HUES64 (cell line): Measurements from ENCODE around the gene IMMP2L.

ENCODE experiments used
- H3K27ac ChIP-seq: 2 replicates; pipeline ENCODE4 v1.7.0; 2013; ENCODE audit warnings: low read depth, low read length, inconsistent platforms
- H3K27me3 ChIP-seq: 2 replicates; pipeline ENCODE4 v1.6.1; 2013; ENCODE audit warnings: mild to moderate bottlenecking, low read length; ENCODE audit not compliant: insufficient read depth
- H3K36me3 ChIP-seq: 2 replicates; pipeline ENCODE4 v1.6.1; 2013; ENCODE audit warnings: mild to moderate bottlenecking, low read length; ENCODE audit not compliant: insufficient read depth
- H3K4me1 ChIP-seq: 2 replicates; pipeline ENCODE4 v1.6.1; 2013; ENCODE audit warnings: mild to moderate bottlenecking, low read length, moderate library complexity; ENCODE audit not compliant: insufficient read depth
- H3K4me3 ChIP-seq: 2 replicates; pipeline ENCODE4 v1.5.1; 2013; ENCODE audit warnings: mild to moderate bottlenecking, low read length, moderate library complexity
- H3K9ac ChIP-seq: 2 replicates; pipeline ENCODE4 v1.6.1; 2013; ENCODE audit warnings: mild to moderate bottlenecking, low read depth, low read length
- H3K9me3 ChIP-seq: 2 replicates; pipeline ENCODE4 v1.6.1; 2013; ENCODE audit warnings: low read depth, low read length; ENCODE audit not compliant: insufficient read depth
- WGBS: fragments of 150-250, 120-280 bp; methylation state at CpG from one replicate; pipeline ENCODE4 v1.1.7; 2013; ENCODE audit warnings: missing lambda C conversion rate; 5-methylcytosine and 5-hydroxymethylcytosine counted together

IMMP2L gene

DNA sequence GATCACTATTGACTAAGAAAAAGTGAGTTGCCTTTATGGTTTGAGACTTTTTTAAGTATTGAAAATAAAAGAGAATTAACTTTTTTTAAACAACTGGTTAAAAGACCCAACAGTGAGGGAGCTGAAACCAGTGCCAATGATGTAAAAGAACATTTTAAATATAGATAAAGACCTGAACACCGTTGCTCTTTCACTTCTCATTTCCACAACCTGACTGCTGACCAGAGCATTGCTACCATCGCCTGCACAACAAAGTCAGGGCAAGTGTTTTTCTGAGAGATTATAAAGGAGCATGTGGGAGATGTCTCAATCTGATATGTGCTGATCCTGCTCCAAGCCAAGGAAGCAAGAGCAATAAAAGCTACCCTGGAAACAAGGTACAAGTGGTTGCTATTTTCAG is 34.7 kb downstream of the IMMP2L start:
- WGBS = 92% methylated on average over 2 of the region's 2 CpGs
- H3K27ac ChIP-seq = no peak overlapping the region
- no peak overlapping the region for H3K9ac ChIP-seq

DNA sequence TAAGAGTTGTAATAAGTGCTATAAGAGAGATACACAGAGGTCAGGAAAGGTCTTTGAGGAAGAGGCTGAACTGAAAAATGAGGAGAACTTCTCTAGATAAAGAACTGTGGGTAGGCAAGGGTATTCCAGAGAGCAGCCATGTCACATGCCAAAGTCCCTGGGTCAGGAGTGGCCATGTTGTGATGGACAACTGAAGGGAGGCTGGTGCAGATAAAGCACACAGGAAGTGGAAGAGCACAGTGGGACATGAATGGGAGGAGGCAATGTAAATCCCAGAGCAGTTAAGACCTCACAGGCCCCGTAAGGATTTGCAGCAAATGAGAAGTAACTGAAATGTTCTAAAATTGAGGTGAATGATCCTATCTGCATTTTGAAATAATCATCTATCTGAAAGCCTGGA is 37.2 kb downstream of the IMMP2L start:
- Histone ChIP-seq H3K9me3 (no peaks in the 10 kb centered on the region), H3K36me3 (no peaks in the 10 kb centered on the region), H3K4me3 (no peak overlapping the region), H3K4me1 (no peaks in the 10 kb centered on the region), H3K9ac (no peak overlapping the region), H3K27me3 (no peaks in the 10 kb centered on the region), H3K27ac (no peak overlapping the region)
- WGBS = 92% methylated on average over 1 of the region's 1 CpG

More for the DNA sequence above, 34.7 kb downstream of the IMMP2L start:
- H3K9me3 ChIP-seq = no peaks in the 10 kb centered on the region
- H3K27me3 ChIP-seq = no peaks in the 10 kb centered on the region
- no peaks in the 10 kb centered on the region for H3K4me1 ChIP-seq
- no peak overlapping the region for H3K4me3 ChIP-seq
- H3K36me3 ChIP-seq = no peaks in the 10 kb centered on the region

DNA sequence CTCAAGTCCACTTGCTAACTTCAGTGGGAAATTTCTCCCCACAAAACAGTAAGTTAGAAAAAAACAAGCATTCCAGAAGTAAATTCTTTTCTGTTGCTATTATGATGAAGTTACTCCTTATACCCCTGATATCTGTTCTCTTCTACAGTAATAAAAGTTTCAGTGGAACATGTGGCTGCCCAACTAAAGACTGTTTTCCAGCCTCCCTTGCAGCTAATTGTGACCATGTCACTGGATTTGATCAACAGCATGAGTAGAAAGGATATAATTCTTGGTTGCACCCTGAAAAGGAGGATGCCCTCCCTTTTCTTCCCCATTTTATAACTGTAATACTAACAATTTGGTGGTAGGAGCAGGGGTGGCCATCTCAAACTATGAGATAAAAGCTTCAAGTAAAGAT is 40.6 kb downstream of the IMMP2L start:
- H3K4me1 ChIP-seq = no peaks in the 10 kb centered on the region
- no peak overlapping the region for H3K9ac ChIP-seq
- no peak overlapping the region for H3K4me3 ChIP-seq
- no peak overlapping the region for H3K27ac ChIP-seq
- H3K36me3 ChIP-seq = no peaks in the 10 kb centered on the region
- H3K9me3 ChIP-seq = no peaks in the 10 kb centered on the region
- H3K27me3 ChIP-seq = no peaks in the 10 kb centered on the region

DNA sequence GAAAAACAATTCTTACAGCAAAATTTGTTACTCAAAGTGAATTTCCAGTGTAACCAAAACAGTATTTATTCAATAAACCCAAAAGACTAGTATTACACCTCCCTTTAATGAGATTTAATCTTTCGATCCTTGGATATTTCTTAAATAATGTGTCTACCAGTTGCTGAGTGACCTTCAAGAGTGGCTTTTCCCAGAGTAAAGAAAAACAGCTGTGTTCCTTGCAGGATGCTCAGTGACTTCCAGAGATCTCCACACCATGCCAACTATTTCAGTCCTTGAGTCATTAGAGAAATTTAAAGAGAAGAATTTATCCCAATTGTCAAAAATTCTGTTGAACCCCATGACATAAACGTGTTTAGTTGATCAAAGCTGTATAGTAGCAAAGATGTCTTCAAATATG is 44.0 kb downstream of the IMMP2L start:
- Histone ChIP-seq H3K4me3 (no peak overlapping the region), H3K4me1 (no peaks in the 10 kb centered on the region), H3K27ac (no peak overlapping the region), H3K9me3 (no peaks in the 10 kb centered on the region), H3K36me3 (no peaks in the 10 kb centered on the region), H3K27me3 (no peaks in the 10 kb centered on the region), H3K9ac (no peak overlapping the region)
- WGBS = 100% methylated on average over 1 of the region's 2 CpGs

DNA sequence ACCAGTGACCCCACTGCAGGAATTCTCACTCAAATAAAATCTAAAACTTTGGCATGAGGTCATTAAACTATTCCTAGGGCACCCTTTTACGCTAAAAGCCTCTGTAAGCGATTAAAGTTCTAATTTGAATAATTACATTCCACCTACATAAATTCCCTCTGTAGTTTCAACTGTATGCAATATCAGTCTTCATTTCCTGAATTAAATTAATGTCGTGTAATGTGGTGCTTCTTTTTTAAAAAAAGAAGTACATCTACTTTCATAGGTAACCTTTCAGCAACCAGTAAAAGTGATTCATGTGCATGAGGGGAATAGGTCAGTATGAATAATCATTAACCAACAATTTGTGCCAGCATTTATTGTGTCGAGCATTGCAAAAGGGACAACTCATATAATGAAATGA is 44.7 kb downstream of the IMMP2L start:
- H3K9me3 ChIP-seq = no peaks in the 10 kb centered on the region
- H3K4me1 ChIP-seq = no peaks in the 10 kb centered on the region
- 92% methylated on average over 3 of the region's 4 CpGs for whole genome bisulfite sequencing
- H3K27me3 ChIP-seq = no peaks in the 10 kb centered on the region
- no peak overlapping the region for H3K4me3 ChIP-seq
- H3K27ac ChIP-seq = no peak overlapping the region
- H3K9ac ChIP-seq = no peak overlapping the region
- no peaks in the 10 kb centered on the region for H3K36me3 ChIP-seq

DNA sequence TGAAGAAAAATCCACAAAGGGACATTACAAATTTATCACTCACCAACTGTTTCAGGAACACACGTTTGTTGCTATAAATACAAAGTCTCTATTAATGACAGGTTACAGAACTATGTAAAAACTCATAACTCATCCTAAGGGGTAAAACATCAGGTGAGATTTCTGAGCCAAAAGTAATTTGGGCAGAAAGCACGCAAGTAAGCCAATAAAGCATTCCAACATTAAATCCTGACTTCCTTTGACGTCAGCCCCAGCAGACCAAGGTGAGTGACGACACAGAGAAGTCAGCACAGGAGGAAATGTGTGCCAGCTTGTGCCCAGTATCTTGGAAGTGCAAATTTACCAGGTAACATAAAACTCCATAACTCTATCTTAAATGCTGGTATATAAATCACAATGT is 45.7 kb downstream of the IMMP2L start:
- no peaks in the 10 kb centered on the region for H3K4me1 ChIP-seq
- no peak overlapping the region for H3K4me3 ChIP-seq
- 90% methylated on average over 4 of the region's 4 CpGs for WGBS
- no peak overlapping the region for H3K9ac ChIP-seq
- no peak overlapping the region for H3K27ac ChIP-seq
- no peaks in the 10 kb centered on the region for H3K27me3 ChIP-seq
- H3K9me3 ChIP-seq = no peaks in the 10 kb centered on the region
- no peaks in the 10 kb centered on the region for H3K36me3 ChIP-seq

DNA sequence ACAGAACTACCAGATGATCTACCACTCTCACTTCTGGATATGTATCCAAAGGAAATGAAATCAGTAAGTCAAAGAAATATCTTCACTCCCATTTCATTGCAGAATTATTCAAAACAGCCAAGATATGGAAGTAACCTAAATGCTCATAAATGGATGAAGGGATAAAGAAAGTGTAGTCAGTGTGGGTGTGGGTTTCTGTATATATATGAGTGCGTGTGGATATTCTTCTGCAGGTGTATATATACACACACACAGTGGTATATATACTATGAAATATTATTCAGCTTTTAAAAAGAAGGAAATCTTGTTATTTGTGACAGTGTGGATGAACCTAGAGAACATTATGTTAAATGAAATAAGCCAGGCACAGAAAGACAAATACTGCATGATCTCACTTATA is 48.7 kb downstream of the IMMP2L start:
- Histone ChIP-seq H3K27me3 (no peaks in the 10 kb centered on the region), H3K9me3 (no peaks in the 10 kb centered on the region), H3K9ac (no peak overlapping the region), H3K27ac (no peak overlapping the region), H3K36me3 (no peaks in the 10 kb centered on the region), H3K4me1 (no peaks in the 10 kb centered on the region), H3K4me3 (no peak overlapping the region)
- WGBS = no CpG with 5 or more reads among the region's 1 CpG

DNA sequence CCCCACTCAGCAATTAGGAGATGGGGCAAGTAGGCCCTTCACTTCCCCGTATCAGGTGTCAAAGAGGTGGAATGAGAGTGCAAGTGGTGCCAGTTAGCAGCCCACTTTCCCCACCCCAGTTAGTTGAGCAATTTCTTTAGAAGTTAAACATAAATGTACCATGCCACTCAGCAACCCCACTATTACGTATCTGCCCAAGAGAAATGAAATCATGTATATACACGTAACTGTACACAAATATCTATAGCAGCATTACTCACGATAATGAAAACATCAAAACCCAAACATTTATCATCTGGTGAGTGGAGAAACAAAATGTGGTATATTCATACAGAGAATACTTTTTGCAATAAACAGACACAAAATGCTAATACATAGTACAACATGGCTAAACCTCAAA is 50.4 kb downstream of the IMMP2L start:
- Histone ChIP-seq H3K4me1 (no peaks in the 10 kb centered on the region), H3K27ac (no peak overlapping the region), H3K4me3 (no peak overlapping the region), H3K9me3 (no peaks in the 10 kb centered on the region), H3K36me3 (no peaks in the 10 kb centered on the region), H3K27me3 (no peaks in the 10 kb centered on the region), H3K9ac (no peak overlapping the region)
- 81% methylated on average over 4 of the region's 4 CpGs for WGBS

DNA sequence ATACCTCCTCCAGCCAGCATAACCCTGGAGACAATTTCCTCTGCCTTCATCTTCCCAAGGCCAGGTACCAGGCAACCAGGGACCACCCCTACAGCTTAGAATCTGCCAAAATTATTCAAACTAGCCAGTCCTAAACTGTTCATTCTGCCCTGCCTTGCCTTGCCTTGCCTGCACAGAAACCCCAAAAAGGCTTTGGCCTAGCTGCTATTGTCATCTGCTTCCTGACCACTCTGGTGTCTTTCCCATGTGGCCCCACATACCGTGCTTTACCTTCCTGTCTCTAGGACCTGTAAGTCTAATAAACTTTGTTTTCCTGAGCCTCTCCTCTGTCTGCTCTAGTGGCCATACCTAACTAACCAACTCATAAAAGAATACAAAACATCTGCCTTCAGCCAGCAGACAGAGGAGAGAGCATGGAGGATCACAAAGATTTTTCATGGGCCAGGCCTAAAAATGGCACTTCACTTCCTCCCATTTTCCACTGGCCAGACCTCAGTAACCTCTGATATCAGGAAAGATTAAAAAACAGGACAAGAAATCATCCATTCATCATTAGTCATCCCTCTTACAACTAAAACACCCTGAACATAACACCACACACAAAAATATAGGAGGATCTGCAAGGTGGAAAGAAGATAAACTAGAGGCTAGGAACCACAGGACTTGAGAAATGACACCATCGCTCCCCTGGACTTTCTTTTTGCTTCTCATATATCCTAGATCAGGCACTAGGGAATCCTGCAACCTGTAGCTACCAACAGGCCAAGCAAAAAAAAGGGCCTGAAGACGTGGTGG is 51.5 kb downstream of the IMMP2L start:
- no peaks in the 10 kb centered on the region for H3K9me3 ChIP-seq
- no peaks in the 10 kb centered on the region for H3K27me3 ChIP-seq
- no peaks in the 10 kb centered on the region for H3K4me1 ChIP-seq
- H3K27ac ChIP-seq = no peak overlapping the region
- no peak overlapping the region for H3K4me3 ChIP-seq
- no peak overlapping the region for H3K9ac ChIP-seq
- no peaks in the 10 kb centered on the region for H3K36me3 ChIP-seq
- WGBS = 96% methylated on average over 3 of the region's 3 CpGs

DNA sequence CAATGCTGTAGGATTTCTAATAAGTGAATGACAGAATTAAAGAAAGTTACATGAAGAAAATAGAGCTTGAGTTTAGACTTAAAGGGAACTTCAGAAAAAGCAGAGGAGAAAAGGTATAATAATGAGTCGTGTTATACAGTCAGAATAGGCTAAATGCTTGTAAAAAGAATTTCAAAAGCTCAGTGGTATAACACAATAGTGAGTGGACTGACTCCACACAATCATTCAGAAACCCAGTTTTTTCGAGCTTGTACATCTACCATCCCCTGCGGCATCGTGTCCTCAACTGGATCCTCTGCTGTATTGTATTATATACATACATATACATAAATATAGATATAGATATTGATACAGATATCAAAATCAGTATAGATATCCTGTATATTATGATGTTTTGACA is 52.2 kb downstream of the IMMP2L start:
- H3K9me3 ChIP-seq = no peaks in the 10 kb centered on the region
- no peak overlapping the region for H3K9ac ChIP-seq
- no peaks in the 10 kb centered on the region for H3K4me1 ChIP-seq
- WGBS = 89% methylated on average over 1 of the region's 4 CpGs
- H3K4me3 ChIP-seq = no peak overlapping the region
- H3K36me3 ChIP-seq = no peaks in the 10 kb centered on the region
- no peaks in the 10 kb centered on the region for H3K27me3 ChIP-seq
- H3K27ac ChIP-seq = no peak overlapping the region

DNA sequence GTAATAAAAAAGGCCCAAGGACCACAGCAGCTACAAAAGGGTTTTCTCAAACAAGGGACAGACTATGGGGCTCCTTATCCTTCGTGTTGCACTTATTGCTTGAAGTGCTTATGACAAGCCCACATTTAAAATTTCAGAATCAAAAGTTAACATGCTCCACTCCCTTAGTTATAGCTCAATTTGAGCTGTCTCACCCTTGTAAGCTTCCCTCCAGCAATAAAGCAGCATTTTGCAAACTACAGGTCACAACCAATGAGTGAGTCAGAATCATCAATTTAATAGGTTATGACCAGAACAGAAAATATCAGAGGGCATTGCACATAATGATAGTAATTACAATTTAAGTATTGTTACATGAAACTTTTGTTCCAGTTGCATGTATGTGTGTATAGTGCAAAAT is 53.0 kb downstream of the IMMP2L start:
- Histone ChIP-seq H3K9ac (no peak overlapping the region), H3K27me3 (no peaks in the 10 kb centered on the region), H3K36me3 (no peaks in the 10 kb centered on the region), H3K4me1 (no peaks in the 10 kb centered on the region), H3K9me3 (no peaks in the 10 kb centered on the region), H3K4me3 (no peak overlapping the region), H3K27ac (no peak overlapping the region)
- 94% methylated on average over 1 of the region's 1 CpG for WGBS

DNA sequence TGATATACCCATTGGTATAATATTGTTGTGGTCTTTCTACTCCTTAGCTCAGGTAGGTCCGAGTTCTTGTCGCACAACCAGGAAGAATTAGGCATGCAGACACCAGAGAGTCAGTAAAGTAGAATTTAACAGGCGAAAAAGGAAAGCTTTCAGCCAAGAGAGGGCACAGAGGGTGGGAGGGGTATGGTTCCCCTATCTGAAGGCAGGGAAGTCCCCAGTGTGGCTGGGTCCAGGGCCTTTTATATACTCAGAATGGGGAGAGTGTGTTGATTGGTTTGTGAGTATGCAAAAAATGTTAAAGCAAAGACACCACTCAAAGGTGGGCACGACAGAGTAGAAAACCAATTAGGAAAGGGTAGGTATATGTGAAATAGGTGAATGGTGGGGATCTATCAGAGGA is 53.9 kb downstream of the IMMP2L start:
- no peak overlapping the region for H3K9ac ChIP-seq
- H3K27ac ChIP-seq = no peak overlapping the region
- WGBS = 91% methylated on average over 4 of the region's 4 CpGs
- H3K4me1 ChIP-seq = no peaks in the 10 kb centered on the region
- no peaks in the 10 kb centered on the region for H3K9me3 ChIP-seq
- H3K4me3 ChIP-seq = no peak overlapping the region
- H3K36me3 ChIP-seq = no peaks in the 10 kb centered on the region
- H3K27me3 ChIP-seq = no peaks in the 10 kb centered on the region
